NCI-H345 treated with DMSO at 0.1 percent for 48 hours (cell line): ENCODE results near the gene HOXB6.

Experiments
- DNase-seq: peaks from one replicate; lab custom pipeline; 2025; ENCODE audit not compliant: unreplicated experiment; lab: John Stamatoyannopoulos, UW

HOXB6 gene

GRCh38 chr17:48604770-48605329 is at the start of gene HOXB6:
Gene HOXB6, minus strand, starts transcription at chr17:48604986. Its CDS starts 6,836 bp downstream, at chr17:48598150.
- no peak for DNase-seq

GRCh38 chr17:48649741-48650140 is 45.0 kb upstream of the HOXB6 start:
- DNase-seq = no peak

- no peak for DNase-seq
Measured at GRCh38 chr17:48647963-48648245, 43.1 kb upstream of the HOXB6 start.

GRCh38 chr17:48647103-48647962 is 42.5 kb upstream of the HOXB6 start:
- peak; percentile 32 for DNase-seq

- DNase-seq = no peak
Measured at GRCh38 chr17:48646183-48647102, 41.7 kb upstream of the HOXB6 start.

- no peak for DNase-seq
Measured at GRCh38 chr17:48645639-48646182, 40.9 kb upstream of the HOXB6 start.

GRCh38 chr17:48644910-48645557 is 40.2 kb upstream of the HOXB6 start:
- no peak for DNase-seq

- no peak for DNase-seq
Measured at GRCh38 chr17:48644159-48644558, 39.4 kb upstream of the HOXB6 start.

- DNase-seq = no peak
Measured at GRCh38 chr17:48643697-48644012, 38.9 kb upstream of the HOXB6 start.

- no peak for DNase-seq
Measured at GRCh38 chr17:48642843-48643696, 38.3 kb upstream of the HOXB6 start.

- no peak for DNase-seq
Measured at GRCh38 chr17:48642059-48642842, 37.5 kb upstream of the HOXB6 start.

GRCh38 chr17:48641541-48642058 is 36.8 kb upstream of the HOXB6 start:
- no peak for DNase-seq

- DNase-seq = no peak
Measured at GRCh38 chr17:48640858-48641180, 36.0 kb upstream of the HOXB6 start.

- DNase-seq = no peak
Measured at GRCh38 chr17:48639982-48640857, 35.4 kb upstream of the HOXB6 start.

GRCh38 chr17:48639136-48639535 is 34.4 kb upstream of the HOXB6 start:
- no peak for DNase-seq

GRCh38 chr17:48637323-48638260 is 32.8 kb upstream of the HOXB6 start:
- no peak for DNase-seq
